Measurements from ENCODE around the gene MT3.

MT3 gene

GRCh38 chr16:56589141-56590039 lies at the start of gene MT3:
Gene MT3 (plus strand): TSS chr16:56589528. CDS start chr16:56589591, 63 bp downstream.
- intact Hi-C loops (cut with DNase I): no loop called here
- DNase-seq: peak; percentile 74 to 98 (median 87)

- intact Hi-C loops (cut with DNase I): no loop called here
- DNase-seq: no peak
Measured at GRCh38 chr16:56539656-56540055, 49.7 kb upstream of the MT3 start.

GRCh38 chr16:56542039-56542438 lies 47.3 kb upstream of the MT3 start:
- intact Hi-C loops (cut with DNase I): no loop called here
- DNase-seq: no peak

GRCh38 chr16:56547120-56547948 lies 42.0 kb upstream of the MT3 start:
- intact Hi-C loops (cut with DNase I): no loop called here
- peak; percentile 41 to 93 (median 68) for DNase-seq

GRCh38 chr16:56547949-56548567 lies 41.3 kb upstream of the MT3 start:
- intact Hi-C loops (cut with DNase I): no loop called here
- peak in 1 of 10 donors; percentile 36 for DNase-seq

- peak in 1 of 10 donors; percentile 28 for DNase-seq
- intact Hi-C loops (cut with DNase I): no loop called here
Measured at GRCh38 chr16:56549161-56549560, 40.2 kb upstream of the MT3 start.

GRCh38 chr16:56549744-56550385 lies 39.5 kb upstream of the MT3 start:
- intact Hi-C loops (cut with DNase I): no loop called here
- DNase-seq: peak in 1 of 10 donors; percentile 33

GRCh38 chr16:56551796-56552738 lies 37.3 kb upstream of the MT3 start:
- DNase-seq: peak; percentile 47 to 94 (median 74)

GRCh38 chr16:56554441-56554840 lies 34.9 kb upstream of the MT3 start:
- peak in 1 of 10 donors; percentile 40 for DNase-seq
- intact Hi-C loops (cut with DNase I): no loop called here

More at GRCh38 chr16:56551796-56552738, 37.3 kb upstream of the MT3 start:
- intact Hi-C loops (cut with DNase I): no loop called here

GRCh38 chr16:56558024-56558747 lies 31.1 kb upstream of the MT3 start:
- intact Hi-C loops (cut with DNase I): no loop called here
- DNase-seq: peak; percentile 58 to 94 (median 76)

GRCh38 chr16:56559109-56559508 lies 30.2 kb upstream of the MT3 start:
- DNase-seq: no peak
- intact Hi-C loops (cut with DNase I): no loop called here

- intact Hi-C loops (cut with DNase I): no loop called here
- DNase-seq: no peak
Measured at GRCh38 chr16:56560447-56560846, 28.9 kb upstream of the MT3 start.

GRCh38 chr16:56561126-56561525 lies 28.2 kb upstream of the MT3 start:
- peak in 1 of 10 donors; percentile 52 for DNase-seq
- intact Hi-C loops (cut with DNase I): no loop called here

GRCh38 chr16:56564793-56565477 lies 24.4 kb upstream of the MT3 start, which contains the start of gene MT4:
Gene MT4 (plus strand): TSS chr16:56565073. CDS start chr16:56565129, 56 bp downstream.
- DNase-seq: no peak

GRCh38 chr16:56569971-56570370 lies 19.4 kb upstream of the MT3 start:
- intact Hi-C loops (cut with DNase I): no loop called here
- DNase-seq: peak in 1 of 10 donors; percentile 47

More at GRCh38 chr16:56564793-56565477, 24.4 kb upstream of the MT3 start, which contains the start of gene MT4:
- intact Hi-C loops (cut with DNase I): no loop called here

- peak in 1 of 10 donors; percentile 53 for DNase-seq
- intact Hi-C loops (cut with DNase I): no loop called here
Measured at GRCh38 chr16:56571525-56571924, 17.8 kb upstream of the MT3 start.

GRCh38 chr16:56574625-56575024 lies 14.7 kb upstream of the MT3 start:
- DNase-seq: no peak
- intact Hi-C loops (cut with DNase I): no loop called here

All from posterior cingulate gyrus (tissue), 11 donors.